Measurements from ENCODE around the gene CLDND1. TPM values are rescaled to one million over a fixed set of nuclear protein-coding genes. Genes with fewer than 3 reads are reported as not detected.

CLDND1 gene
- total and polyA plus RNA-seq, 10 of the 15 experiments (the other 5 are each of a cell fraction or from before 2014, with no cell fraction given): 97.8 to 225 (median 152) TPM

GRCh38 chr3:98548544-98548943, 25.8 kb upstream of the CLDND1 start:
- no TSS peak for BruUV-seq (replicated peaks)
- Histone ChIP-seq H3K27ac (ENCODE audit: control insufficient read depth, insufficient read depth) (peak overlapping the region; percentile 28), H3K79me2 (ENCODE audit: control insufficient read depth, insufficient read depth, low read length) (peaks cover 98% of the 10 kb centered on the region), H2AFZ (ENCODE audit: control insufficient read depth, low read depth, low read length) (no peak overlapping the region), H3K4me3 (peak overlapping the region; percentile 21), H3K4me1 (ENCODE audit: control insufficient read depth, insufficient read depth, low read length) (peaks cover 26% of the 10 kb centered on the region; the same call in 1 of the 2 replicates), H3K36me3 (ENCODE audit: control insufficient read depth in 2 of 2, insufficient read depth in 2 of 2, low read length in 1 of 2) (no peaks in the 10 kb centered on the region), H3K27me3 (replicated peaks in 1 of 2; ENCODE audit: control insufficient read depth in 2 of 2, insufficient read depth in 2 of 2, low read length in 1 of 2) (no peaks in the 10 kb centered on the region), H4K20me1 (ENCODE audit: control insufficient read depth, insufficient read depth) (no peaks in the 10 kb centered on the region), H3K9ac (ENCODE audit: control insufficient read depth, insufficient read depth, low read length) (no peak overlapping the region), H3K9me3 (replicated peaks; ENCODE audit: control insufficient read depth, insufficient read depth, low read length) (no peaks in the 10 kb centered on the region), H3K4me2 (ENCODE audit: control insufficient read depth, insufficient read depth) (peak overlapping the region; percentile 57)
- DNase-seq (ENCODE audit: low read depth, low spot score): no peak
- ATAC-seq: peak; percentile 1
- intact Hi-C loops (cut with micrococcal nuclease; ENCODE audit: unreplicated experiment): no loop called here
- ChIA-PET RAD21 (ENCODE audit: unreplicated experiment) (interaction anchor here (1.0 to 7.3 kb wide), 4 partner anchors 12 to 20 kb away, joined by 3 to 104 read pairs (median 19); no protein-coding TSS in a partner anchor), POLR2A (interaction anchor here (1.5 to 23.2 kb wide), 2 partner anchors 11 to 15 kb away, joined by 5 to 350 read pairs; partner anchors contain the start of gene GPR15), SMC1A (ENCODE audit: uncharacterized antibody, unreplicated experiment) (interaction anchor here (1.0 to 23.6 kb wide), 3 partner anchors 11 to 216 kb away, joined by 3 to 603 read pairs (median 230); partner anchors contain the start of gene GPR15), CTCF (interaction anchor here (1.3 to 3.5 kb wide), 3 partner anchors 7 to 54 kb away, joined by 3 to 21 read pairs (median 8); no protein-coding TSS in a partner anchor)
- WGBS (ENCODE audit: insufficient coverage, insufficient replicate concordance, low lambda C conversion rate, missing lambda C conversion rate): 67% methylated on average over 5 of the region's 5 CpGs
- FAIRE-seq: peak; percentile 49
- in situ Hi-C loops (cut with MboI): no loop called here
- no peak for TF ChIP-seq RBBP5 (conservative IDR thresholded peaks at IDR 0.05)
- no peak for TF ChIP-seq STAT1 (conservative IDR thresholded peaks at IDR 0.05)
- TF ChIP-seq POLR2AphosphoS5 (IDR thresholded peaks at IDR 0.05; ENCODE audit: low read length): 0 out of 2 replicates have a peak, but pooled peaks have one; percentile 45
- TF ChIP-seq IKZF1 (conservative IDR thresholded peaks at IDR 0.05): peak; percentile 63
- no peak for TF ChIP-seq SMC3 (IDR thresholded peaks at IDR 0.05; ENCODE audit: borderline replicate concordance, low read length)
- TF ChIP-seq NR2C1 (IDR thresholded peaks at IDR 0.05): no peak
- 0 out of 2 replicates have a peak, but pooled peaks have one; percentile 30 for TF ChIP-seq NR2F1 (conservative IDR thresholded peaks at IDR 0.05)
- TF ChIP-seq YBX1 (IDR thresholded peaks at IDR 0.05): no peak
- 0 out of 2 replicates have a peak, but pooled peaks have one; percentile 23 for TF ChIP-seq BMI1 (IDR thresholded peaks at IDR 0.05; ENCODE audit: borderline replicate concordance)
- peak; percentile 36; the same call in 1 of the 2 replicates for TF ChIP-seq SPI1 (IDR thresholded peaks at IDR 0.05; ENCODE audit: borderline replicate concordance, insufficient read depth, low read depth, low read length)
- TF ChIP-seq STAT3 (IDR thresholded peaks at IDR 0.05; ENCODE audit: low read depth, low read length): no peak
- TF ChIP-seq TCF3 (IDR thresholded peaks at IDR 0.05; ENCODE audit: borderline replicate concordance, insufficient read depth, low read depth, low read length): no peak
- 0 out of 2 replicates have a peak, but pooled peaks have one; percentile 36 for TF ChIP-seq ZNF24 (IDR thresholded peaks at IDR 0.05)
- TF ChIP-seq ZNF274 (IDR thresholded peaks at IDR 0.05; ENCODE audit: insufficient read depth, insufficient read length): no peak
- TF ChIP-seq NFYA (IDR thresholded peaks at IDR 0.05; ENCODE audit: borderline replicate concordance, low read depth, low read length): no peak
- 0 out of 2 replicates have a peak, but pooled peaks have one; percentile 45 for TF ChIP-seq YY1 (IDR thresholded peaks at IDR 0.05; ENCODE audit: low read depth, low read length)
- TF ChIP-seq MXI1 (IDR thresholded peaks at IDR 0.05; ENCODE audit: low read depth, low read length): no peak
- TF ChIP-seq PAX5 (IDR thresholded peaks at IDR 0.05; ENCODE audit: borderline replicate concordance, low read depth, low read length): no peak
- no peak for TF ChIP-seq SRF (IDR thresholded peaks at IDR 0.05; ENCODE audit: low read depth in 2 of 2, low read length in 2 of 2)
- TF ChIP-seq HDAC2 (IDR thresholded peaks at IDR 0.05): no peak
- TF ChIP-seq POU2F2 (IDR thresholded peaks at IDR 0.05; ENCODE audit: borderline replicate concordance, low read depth, low read length): no peak
- no peak for TF ChIP-seq JUNB (IDR thresholded peaks at IDR 0.05)
- no peak for TF ChIP-seq CHD4 (IDR thresholded peaks at IDR 0.05)
- peak in 1 of 2 experiments; percentile 26; a peak in 2 of 4 replicates for TF ChIP-seq IKZF2 (IDR thresholded peaks at IDR 0.05)
- no peak for TF ChIP-seq TCF12 (IDR thresholded peaks at IDR 0.05; ENCODE audit: low read depth, low read length)
